ENCODE data around the gene MYH9.
"Not testable (repeated sequence)": the region's sequence is repeated elsewhere in the genome, so short reads cannot be mapped to it uniquely, and the experiment has no call there.

MYH9 gene

GRCh38 chr22:36424901-36425579 lies 37.3 kb upstream of the MYH9 start:
- Histone ChIP-seq H3K36me3 (ENCODE audit: control insufficient read depth in 2 of 2, insufficient read depth in 1 of 2, low read length in 2 of 2) (no peaks in the 10 kb centered on the region), H3K4me1 (ENCODE audit: control insufficient read depth, insufficient read depth, low read length) (0 out of 2 replicates have a peak, but pooled peaks cover 3% of the 10 kb centered on the region), H3K4me3 (ENCODE audit: low read depth, low read length) (no peak overlapping the region), H3K9me3 (ENCODE audit: control insufficient read depth, insufficient read depth, low read depth, low read length) (no peaks in the 10 kb centered on the region), H3K27ac (ENCODE audit: extremely low read depth, low read depth, low read length) (no peak overlapping the region)
- TF ChIP-seq ZNF354C (tag by site-specific recombination; IDR thresholded peaks at IDR 0.05; ENCODE audit: borderline replicate concordance, low read depth) (no peak), ZNF366 (tag by site-specific recombination; conservative IDR thresholded peaks at IDR 0.05) (peak; percentile 87), ZNF121 (tag by site-specific recombination; IDR thresholded peaks at IDR 0.05) (peak; percentile 38; the same call in 1 of the 2 replicates), ZNF280D (tag by site-specific recombination; IDR thresholded peaks at IDR 0.05) (no peak), ZEB2 (tag by site-specific recombination; IDR thresholded peaks at IDR 0.05) (peak; percentile 22; the same call in 1 of the 2 replicates), ZNF214 (tag by site-specific recombination; IDR thresholded peaks at IDR 0.05; ENCODE audit: borderline replicate concordance) (no peak), PRDM1 (tag by site-specific recombination; IDR thresholded peaks at IDR 0.05) (peak; percentile 98), ZSCAN30 (tag by site-specific recombination; IDR thresholded peaks at IDR 0.05) (no peak), ZNF433 (tag by site-specific recombination; IDR thresholded peaks at IDR 0.05; ENCODE audit: low read depth) (no peak), ZNF843 (tag by site-specific recombination; IDR thresholded peaks at IDR 0.05) (no peak), ZBTB20 (tag by site-specific recombination; IDR thresholded peaks at IDR 0.05) (no peak), ZNF2 (tag by site-specific recombination; IDR thresholded peaks at IDR 0.05) (no peak), ZBTB6 (tag by site-specific recombination; IDR thresholded peaks at IDR 0.05) (no peak)
- TF ChIP-seq, protein P1, sequence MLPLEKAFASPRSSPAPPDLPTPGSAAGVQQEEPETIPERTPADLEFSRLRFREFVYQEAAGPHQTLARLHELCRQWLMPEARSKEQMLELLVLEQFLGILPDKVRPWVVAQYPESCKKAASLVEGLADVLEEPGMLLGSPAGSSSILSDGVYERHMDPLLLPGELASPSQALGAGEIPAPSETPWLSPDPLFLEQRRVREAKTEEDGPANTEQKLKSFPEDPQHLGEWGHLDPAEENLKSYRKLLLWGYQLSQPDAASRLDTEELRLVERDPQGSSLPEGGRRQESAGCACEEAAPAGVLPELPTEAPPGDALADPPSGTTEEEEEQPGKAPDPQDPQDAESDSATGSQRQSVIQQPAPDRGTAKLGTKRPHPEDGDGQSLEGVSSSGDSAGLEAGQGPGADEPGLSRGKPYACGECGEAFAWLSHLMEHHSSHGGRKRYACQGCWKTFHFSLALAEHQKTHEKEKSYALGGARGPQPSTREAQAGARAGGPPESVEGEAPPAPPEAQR (tag by site-specific recombination; IDR thresholded peaks at IDR 0.05), result no peak
- CTCF ChIA-PET, result interaction anchor here (0.6 to 1.7 kb wide), 4 partner anchors 25 to 45 kb away, joined by 3 to 6 read pairs (median 3); no protein-coding TSS in a partner anchor
- POLR2A ChIA-PET, result interaction anchor here (1.5 to 1.9 kb wide), 2 partner anchors 15 to 37 kb away, joined by 5 to 7 read pairs; partner anchors contain the start of gene MYH9

GRCh38 chr22:36424466-36424865 lies 36.7 kb upstream of the MYH9 start:
- H3K4me3 ChIP-seq (ENCODE audit: low read depth, low read length); H3K36me3 ChIP-seq (ENCODE audit: control insufficient read depth in 2 of 2, insufficient read depth in 1 of 2, low read length in 2 of 2); H3K27ac ChIP-seq (ENCODE audit: extremely low read depth, low read depth, low read length); H3K4me1 ChIP-seq (ENCODE audit: control insufficient read depth, insufficient read depth, low read length); H3K9me3 ChIP-seq (ENCODE audit: control insufficient read depth, insufficient read depth, low read depth, low read length): not testable (repeated sequence)
- CTCF ChIA-PET, result interaction anchor here (0.5 to 1.7 kb wide), 3 partner anchors 45 to 135 kb away, joined by 3 to 6 read pairs (median 3); no protein-coding TSS in a partner anchor
- POLR2A ChIA-PET, result interaction anchor here (2.0 kb wide), 1 partner anchor 36 kb away, joined by 10 read pairs; the partner anchor contains the start of gene MYH9
- TF ChIP-seq PRDM10 (tag by site-specific recombination; IDR thresholded peaks at IDR 0.05), result peak; percentile 30; the same call in 1 of the 2 replicates
- TF ChIP-seq, protein P2, sequence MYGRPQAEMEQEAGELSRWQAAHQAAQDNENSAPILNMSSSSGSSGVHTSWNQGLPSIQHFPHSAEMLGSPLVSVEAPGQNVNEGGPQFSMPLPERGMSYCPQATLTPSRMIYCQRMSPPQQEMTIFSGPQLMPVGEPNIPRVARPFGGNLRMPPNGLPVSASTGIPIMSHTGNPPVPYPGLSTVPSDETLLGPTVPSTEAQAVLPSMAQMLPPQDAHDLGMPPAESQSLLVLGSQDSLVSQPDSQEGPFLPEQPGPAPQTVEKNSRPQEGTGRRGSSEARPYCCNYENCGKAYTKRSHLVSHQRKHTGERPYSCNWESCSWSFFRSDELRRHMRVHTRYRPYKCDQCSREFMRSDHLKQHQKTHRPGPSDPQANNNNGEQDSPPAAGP (tag by site-specific recombination; IDR thresholded peaks at IDR 0.05), result 0 out of 2 replicates have a peak, but pooled peaks have one; percentile 34

Measured in HEK293 (cell line).